ENCODE measurements around the gene FKBP8.

- TF ChIP-seq CTCF (IDR thresholded peaks at IDR 0.05 in 2 of 3, conservative IDR thresholded peaks at IDR 0.05 in 1 of 3; ENCODE audit: borderline replicate concordance in 1 of 3, insufficient read depth in 1 of 3, low read depth in 2 of 3, low read length in 2 of 3): no peak
- TF ChIP-seq ELF1 (IDR thresholded peaks at IDR 0.05; ENCODE audit: borderline replicate concordance, low read depth): no peak
- no peak for TF ChIP-seq POLR2AphosphoS5 (IDR thresholded peaks at IDR 0.05; ENCODE audit: low read depth, low read length)
These were observed 37.1 kb downstream of the FKBP8 start for GRCh38 chr19:18506101-18506930.
